NCI-H2196 treated with DMSO at 0.1 percent for 48 hours (cell line): ENCODE results near the gene TLNRD1.
"Not testable (repeated sequence)": the region's sequence is repeated elsewhere in the genome, so short reads cannot be mapped to it uniquely, and the experiment has no call there.

Experiments used
- DNase-seq: peaks from one replicate; lab custom pipeline; 2025; ENCODE audit not compliant: unreplicated experiment; lab: John Stamatoyannopoulos, UW

The TLNRD1 gene

DNA sequence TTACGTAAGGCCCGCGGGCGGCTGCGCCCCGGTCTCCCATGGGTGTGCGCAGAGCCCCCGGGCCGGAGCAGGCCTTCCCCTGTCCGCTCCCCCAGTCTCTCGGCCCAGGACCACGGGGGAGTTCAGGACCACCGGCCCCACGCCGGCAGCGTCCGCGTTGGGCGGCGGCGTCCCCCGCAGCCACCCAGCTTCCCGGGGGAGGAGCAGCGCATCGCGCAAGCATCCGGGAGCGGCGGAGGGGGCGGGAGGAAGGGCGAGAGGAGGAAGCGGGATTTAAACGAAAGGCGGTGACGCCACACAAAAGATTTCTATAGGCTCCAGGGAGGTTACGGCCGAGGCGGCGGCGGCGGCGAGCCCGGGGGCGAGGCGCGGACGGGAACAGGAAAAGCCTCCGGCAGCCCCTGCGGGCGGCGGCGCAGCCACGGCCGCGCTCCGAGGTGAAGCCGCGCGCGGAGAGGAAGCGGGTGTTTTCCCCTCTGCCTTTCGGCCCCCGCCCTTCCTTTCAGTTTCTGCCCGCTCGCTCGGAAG lies at the start of gene TLNRD1:
Gene TLNRD1, plus strand, starts transcription at position 300 of the 528 bp plus-strand sequence. CDS start 1,349 bp downstream, outside the sequence.
- peak; percentile 34 for DNase-seq

DNA sequence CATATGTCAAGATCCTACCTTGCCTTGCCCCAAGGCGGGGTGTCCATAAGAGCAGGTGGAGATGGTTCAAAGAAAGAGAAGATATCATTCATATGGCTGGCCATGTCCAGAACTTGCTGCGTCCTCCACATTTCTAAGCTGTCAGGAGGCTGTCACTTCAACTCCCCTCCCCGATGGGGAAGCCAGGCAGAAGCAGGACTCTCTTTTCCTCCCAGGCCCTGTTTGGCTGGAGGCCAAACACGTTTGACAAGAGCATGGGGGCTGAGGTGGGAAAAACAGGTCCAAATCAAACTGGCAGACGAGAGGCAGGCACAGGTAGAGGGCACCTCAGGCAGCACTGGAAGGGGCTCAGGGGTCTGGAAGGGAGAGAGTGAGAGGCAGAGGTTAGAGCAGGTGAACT lies 48.8 kb upstream of the TLNRD1 start:
- DNase-seq = no peak

DNA sequence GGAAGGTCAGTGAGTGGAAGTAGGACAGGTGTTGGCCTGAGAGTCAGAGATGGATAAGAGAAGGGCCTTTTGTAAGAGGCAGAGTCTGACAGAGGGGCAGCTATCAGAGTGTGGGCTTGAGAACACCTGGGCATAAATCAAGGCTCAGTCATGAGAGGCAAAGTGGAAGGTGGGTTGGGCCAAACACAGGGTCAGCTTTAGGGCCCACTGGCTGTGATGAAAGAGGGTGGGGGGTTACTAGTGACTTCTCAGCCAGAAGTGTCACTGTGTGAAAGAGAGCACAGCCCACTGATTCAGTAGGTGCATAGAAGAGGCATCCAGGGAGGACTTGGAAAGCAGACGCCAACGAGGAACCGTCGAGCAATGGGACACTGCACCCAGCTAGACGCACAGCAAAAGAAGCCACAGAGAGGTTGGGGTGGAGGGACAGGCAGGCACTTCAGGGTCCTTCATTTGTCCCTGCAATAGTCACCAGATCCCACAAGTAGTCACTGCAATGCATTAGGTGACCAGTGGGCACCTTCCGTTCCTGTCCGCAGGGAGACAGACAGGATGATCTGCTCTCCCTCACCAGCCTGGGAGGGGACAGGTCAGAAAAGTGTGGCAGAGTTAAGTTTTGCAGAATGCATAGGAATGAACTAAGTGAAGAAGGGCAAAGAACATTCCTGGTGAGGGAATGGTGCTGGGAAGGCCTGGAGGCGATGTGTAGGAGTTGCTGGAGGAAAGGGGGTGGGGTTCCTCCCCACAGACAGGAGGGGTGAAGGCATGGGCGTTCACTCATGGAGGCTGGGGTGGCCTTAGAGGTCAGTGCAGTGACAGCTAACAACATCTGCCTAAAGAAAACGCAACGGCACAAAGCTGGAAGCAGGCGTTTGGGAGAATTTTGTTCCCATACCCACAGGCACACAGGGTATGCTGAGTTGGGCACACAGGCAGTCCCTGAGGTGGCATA lies 47.4 kb upstream of the TLNRD1 start:
- no peak for DNase-seq

DNA sequence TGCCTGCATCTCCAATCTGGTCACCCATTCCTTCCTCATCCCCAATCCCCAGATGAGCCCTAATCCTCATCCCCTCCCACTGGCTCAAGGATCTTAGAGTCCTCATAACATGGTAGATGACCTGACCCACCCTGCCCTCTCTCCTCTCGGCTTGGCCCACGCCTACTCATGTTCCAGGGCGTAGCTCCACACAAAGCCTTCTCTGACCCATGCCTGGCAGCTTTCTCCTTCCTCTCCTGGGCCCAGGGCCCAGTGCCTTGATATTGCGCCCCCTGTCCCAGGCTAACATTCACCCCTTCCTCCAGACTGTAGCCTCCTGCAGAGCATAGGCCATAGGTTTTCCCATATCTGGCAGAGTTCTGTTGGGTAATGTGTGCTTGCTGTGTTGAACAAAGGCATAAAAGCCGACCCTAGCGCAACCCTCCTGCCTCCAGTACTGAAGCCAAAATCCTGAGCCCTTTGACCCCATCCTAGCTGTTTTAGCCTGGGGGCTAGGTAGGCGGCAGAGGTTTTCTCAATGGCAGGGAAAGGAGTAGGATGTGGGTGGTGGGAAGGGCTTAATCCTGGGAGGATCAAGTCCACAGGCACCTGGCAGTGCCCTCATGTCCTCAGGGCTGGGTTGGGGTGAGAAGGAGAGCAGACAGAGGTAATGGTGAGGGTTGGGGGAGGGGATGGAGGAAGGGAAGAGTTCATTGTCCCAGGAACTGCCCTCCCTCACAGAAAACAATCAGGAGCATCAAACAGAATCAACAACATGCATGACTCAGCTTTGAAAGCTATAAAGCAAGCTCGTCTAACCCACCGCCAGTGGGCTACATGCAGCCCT lies 46.6 kb upstream of the TLNRD1 start:
- DNase-seq = no peak

DNA sequence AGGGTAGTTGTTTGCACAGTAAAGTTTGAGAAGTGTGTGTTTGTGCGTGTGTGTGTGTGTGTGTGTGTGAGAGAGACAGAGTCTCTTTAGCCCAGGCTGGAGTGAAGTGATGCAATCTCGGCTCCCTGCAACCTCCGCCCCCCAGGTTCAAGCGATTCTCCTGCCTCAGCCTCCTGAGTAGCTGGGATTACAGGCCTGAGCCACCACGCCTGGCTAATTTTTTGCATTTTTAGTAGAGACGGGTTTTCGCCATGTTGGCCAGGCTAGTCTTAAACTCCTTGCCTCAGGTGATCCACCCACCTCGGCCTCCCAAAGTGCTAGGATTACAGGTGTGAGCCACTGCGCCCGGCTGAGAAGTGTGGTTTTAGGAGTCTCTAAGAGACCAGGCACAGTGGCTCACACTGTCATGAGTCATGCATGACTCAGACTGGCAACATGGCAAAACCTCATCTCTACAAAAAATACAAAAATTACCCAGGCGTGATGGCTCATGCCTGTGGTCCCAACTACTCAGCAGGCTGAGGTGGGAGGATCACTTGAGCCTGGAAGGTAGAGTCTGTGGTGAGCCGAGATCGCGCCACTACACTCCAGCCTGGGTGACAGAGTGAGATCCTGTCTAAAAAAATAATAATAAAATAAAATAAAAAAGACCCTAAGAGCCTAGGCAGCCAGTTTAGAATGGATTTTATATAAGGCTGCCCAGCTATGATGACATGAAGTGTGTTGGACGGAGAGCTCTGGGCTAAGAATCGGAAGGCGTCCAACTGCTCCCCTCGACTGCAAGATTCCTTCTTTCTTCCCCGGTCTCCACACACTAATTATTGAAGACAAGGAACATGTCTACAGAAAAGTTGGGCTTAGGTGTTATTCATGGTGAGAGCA lies 44.9 kb upstream of the TLNRD1 start:
- DNase-seq = not testable (repeated sequence)

DNA sequence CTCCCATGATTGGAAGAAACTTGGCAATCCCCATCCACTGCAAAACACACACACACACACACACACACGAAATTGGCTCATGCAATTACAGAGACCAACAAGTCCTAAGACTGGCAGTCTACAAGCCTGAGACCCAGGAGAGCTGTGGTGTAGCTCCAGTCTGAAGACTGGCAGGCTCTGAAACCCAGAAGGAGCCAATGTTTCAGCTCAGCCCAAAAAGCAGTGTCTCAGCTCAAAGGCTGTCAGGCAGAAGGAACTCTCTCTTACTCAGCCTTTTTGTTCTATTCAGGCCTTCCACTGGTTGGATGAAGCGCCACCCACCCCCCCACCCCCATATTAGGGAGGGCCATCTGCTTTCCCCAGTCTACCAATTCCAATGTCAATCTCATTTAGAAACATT lies 43.2 kb upstream of the TLNRD1 start:
- no peak for DNase-seq

DNA sequence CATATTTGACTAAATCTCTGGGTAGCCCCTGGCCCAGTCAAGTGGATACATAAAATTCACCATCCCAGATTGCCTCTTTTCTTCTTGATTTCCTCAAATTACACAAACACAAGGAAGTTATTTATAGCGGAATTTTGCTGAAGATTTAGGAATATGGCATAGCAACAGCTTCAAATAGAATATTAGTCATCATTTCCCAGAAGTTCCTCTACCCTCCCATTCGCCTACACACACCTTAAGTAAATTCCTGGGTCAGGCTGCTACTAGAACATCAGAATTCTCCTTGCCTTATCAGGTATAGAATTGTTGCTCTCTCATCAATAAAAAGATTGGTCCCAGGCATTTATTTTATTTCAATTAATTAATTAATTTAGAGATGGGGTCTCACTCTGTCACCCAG lies 42.7 kb upstream of the TLNRD1 start:
- no peak for DNase-seq

DNA sequence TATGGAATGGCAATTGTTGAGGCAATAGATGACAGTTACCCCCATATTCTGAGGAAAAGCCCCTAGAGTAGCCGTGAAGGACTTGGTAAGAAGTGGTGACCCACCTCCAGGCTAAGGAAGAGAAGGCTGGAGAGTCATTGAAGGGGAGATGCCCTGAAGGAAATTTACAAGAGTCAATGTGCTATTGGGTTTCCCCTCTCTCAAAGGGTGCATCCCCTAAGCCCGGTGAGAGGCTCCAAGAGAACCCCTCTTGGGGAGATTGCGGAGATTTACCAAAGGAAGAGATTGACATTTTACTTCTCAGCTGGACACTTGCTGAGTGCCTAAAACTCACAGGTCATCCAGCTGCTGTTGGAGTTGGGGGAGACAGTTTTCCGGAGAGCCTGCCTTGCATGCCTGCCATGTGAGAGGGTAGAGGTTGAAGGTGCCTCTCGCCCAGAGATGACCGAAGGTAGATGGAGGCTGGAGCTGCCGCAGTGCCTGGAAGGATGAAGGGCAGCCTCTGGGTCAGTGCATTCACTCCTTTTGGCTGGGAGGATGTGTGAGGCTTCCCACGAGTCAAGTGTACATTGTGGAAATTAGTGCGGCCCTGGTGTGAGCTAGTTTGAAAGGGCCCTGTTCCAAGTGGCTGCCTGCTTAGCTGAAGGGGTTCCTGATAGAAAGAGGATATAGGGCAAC lies 41.8 kb upstream of the TLNRD1 start:
- DNase-seq = no peak

DNA sequence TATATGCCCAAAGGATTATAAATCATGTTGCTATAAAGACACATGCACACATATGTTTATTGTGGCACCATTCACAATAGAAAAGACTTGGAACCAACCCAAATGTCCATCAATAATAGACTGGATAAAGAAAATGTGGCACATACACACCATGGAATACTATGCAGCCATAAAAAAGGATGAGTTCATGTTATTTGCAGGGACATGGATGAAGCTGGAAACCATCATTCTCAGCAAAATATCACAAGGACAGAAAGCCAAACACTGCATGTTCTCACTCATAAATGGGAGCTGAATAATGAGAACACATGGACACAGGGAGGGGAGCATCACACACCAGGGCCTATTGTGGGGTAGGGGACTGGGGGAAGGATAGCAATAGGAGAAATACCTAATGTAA lies 35.3 kb upstream of the TLNRD1 start:
- not testable (repeated sequence) for DNase-seq

DNA sequence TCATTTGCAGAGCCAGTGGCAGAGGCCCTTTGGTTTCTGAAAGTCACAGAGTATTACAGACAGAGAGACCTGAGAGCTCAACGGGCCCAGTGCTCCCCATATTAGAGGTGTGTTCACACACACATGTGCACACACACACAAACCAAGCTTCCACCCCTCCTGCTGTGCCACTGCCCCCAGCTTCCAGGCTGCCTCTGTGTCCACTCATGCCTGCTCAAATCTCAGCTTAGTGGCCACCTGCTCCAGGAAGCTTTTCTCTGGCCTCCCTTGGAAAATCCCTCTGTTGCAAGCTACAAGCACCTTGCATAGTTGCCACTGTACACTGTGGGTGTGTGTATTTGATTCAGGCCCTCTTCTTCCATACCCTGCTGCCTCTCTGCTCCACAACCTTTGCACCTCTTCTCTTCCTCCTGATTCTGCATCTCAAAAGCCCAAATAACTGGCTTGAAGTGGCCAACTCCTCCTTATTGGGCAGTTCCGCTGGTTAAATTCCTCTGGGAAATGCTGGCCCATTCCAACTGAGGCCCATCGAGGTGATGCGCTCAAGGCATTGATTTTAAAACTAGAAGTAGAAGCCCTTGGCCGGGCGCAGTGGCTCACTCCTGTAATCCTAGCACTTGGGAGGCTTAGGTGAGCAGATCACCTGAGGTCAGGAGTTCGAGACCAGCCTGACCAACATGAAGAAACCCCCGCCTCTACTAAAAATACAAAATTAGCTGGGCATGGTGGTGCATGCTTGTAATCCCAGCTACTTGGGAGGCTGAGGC lies 34.1 kb upstream of the TLNRD1 start:
- DNase-seq = no peak

DNA sequence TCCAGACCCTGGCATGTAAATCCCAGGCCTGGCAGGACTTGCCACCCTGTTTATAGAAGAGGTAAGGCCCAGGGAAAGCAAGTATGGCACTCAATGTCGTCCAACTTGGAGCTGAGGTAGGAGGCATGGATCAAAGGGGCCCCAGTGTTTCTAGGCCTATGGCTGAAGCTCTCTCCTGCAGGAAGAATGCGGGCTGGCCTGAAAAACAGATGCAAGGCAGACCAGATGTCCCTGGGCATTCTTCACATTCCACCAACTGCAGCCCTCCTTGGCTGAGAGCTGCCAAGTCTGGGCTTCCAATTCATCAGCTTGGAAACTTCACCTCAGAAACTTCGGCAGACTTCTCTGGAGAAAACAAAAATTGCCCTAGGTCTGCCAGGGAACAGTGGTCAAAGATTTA lies 33.3 kb upstream of the TLNRD1 start:
- DNase-seq = no peak

DNA sequence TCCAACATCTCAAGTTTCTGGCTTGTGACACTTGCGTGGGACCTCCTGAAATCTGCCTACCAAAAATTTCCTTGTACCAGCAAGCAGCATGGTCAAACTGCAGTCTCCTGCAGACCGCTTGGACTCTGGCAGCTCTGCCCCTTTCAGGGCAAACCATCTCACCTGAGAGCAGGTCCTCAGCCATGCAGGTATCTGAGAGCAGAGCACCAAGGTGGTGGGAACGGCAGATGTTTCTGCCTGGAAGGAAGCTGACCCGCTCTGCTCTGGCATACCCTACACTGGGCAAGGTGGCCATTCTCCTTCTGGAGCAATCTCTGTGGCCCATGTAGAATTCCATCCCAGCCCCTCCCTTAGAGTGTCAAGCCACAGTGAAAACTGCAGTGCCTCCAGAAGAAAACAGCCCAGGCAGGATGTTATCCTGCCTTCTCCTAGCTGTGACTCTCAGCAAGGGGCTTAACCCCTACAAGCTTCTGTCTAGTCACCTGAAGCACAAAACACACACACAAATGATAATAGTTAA lies 32.7 kb upstream of the TLNRD1 start:
- no peak for DNase-seq

DNA sequence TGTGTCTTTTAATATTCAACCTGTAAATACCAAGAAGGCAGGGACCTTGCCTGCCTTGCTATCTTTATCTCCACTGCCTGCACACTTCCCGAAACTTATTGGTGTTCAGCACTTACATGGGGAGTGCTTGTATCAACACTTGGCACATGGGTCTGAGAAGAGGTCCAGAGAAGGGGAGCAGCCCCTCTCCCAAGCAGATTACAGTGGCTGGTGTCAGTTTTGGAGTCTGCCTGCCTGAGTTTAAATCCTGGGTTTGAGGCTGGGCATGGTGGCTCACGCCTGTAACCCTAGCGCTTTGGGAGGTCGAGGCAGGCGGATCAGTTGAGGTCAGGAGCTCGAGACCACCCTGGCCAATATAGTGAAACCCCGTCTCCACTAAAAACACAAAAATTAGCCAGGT lies 31.4 kb upstream of the TLNRD1 start:
- no peak for DNase-seq

DNA sequence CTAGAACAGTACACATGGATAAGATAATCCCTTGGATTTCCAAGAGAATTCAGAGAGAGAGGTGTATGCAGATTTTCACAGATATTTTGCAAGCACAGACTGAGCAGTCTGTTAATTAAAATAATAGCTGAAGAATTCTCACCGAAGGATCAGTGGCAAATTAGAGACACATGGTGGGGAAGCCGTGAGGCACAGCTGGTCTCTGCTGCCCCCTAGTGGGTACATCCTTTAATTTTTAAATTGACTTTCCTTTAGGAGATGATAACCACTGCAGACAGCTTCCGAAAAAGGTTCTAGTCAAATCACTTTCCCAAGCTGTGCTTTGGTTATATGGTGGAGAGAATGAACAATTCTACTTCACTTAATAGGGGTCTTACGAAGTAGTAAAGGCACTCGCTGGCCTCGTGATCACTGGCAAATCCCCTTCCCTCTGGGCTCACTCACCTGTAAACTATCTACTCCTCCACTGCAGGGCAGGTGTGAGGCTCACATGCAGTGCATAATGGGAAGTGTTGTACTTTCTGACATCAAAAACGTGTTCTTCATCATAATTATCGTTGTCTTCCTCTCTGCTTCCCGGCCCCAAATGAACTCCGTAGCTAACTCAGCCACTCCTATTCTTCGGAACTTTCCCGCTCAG lies 30.6 kb upstream of the TLNRD1 start:
- DNase-seq = peak; percentile 20

DNA sequence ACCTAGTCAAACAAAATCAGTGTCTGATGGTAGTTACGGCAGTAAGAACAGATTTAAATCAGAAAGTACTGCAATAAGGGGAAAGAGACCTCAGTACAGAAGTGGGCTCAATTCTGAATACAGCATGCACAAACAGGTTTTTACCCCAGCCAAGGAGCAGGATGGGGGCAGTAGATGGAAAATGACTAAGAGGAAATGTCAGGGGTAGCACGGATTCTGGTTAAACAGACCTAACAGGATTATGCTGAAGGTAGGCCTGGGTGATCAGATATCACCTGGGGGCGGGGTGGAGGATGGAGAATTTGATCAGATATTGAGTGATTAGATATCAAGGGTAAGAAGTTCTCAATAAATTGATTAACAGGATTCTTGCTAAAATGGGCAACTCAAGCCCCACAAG lies 30.1 kb upstream of the TLNRD1 start:
- no peak for DNase-seq

DNA sequence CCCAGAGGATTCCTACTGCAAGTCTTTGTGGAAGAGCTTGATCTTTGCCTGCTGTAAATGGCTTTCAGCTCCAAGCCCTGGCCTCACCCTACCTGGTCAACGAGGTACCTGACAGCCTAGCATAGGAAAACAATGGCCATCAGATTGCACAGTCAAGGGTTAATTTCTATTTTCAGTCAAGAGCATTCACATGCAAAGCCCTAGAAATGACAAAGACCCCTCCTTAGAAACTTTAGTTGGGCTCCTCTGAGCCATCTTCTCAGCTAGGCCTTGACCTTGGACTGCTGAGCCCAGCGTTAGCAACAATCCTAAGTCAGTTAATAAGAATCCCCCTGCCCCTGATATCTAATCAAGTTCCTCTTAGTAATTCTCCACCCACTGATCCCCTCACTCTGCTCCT lies 29.6 kb upstream of the TLNRD1 start:
- no peak for DNase-seq

DNA sequence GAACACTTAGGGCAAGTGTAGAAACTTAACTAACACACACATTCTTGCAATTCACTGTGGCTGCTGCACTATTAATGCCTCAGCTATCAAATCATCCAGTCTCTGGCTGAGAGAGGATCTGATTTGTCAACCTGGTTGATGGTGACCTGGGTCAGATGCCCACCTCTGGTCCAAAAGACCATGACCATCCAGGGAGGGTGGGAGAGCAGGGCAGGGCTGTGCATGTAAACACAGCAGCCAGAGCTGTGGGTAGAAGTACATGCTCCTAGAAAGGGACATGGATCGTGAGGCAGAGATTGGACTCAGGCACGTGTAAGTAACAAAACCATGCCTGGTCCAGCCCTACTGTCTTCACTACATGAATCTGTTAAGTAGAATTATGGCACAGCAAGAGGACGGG lies 28.4 kb upstream of the TLNRD1 start:
- no peak for DNase-seq

DNA sequence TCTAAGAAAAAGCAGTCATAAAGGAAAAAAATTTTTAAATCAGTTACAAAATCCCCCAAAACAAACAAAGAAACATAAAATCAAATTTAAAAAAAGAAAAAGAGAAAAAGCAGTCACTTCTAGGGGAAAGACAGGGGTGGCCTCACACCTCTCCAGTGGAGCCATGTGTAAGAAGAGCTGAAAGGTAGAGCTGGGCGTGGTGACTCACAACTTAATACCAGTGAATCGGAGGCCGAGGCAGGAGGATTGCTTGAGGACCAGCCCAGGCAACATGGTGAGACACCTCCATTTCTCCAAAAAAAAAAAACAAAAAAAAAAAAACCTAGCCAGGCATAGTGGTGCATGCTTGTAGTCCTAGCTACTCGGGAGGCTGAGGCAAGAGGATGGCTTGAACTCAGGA lies 25.8 kb upstream of the TLNRD1 start:
- DNase-seq = no peak

DNA sequence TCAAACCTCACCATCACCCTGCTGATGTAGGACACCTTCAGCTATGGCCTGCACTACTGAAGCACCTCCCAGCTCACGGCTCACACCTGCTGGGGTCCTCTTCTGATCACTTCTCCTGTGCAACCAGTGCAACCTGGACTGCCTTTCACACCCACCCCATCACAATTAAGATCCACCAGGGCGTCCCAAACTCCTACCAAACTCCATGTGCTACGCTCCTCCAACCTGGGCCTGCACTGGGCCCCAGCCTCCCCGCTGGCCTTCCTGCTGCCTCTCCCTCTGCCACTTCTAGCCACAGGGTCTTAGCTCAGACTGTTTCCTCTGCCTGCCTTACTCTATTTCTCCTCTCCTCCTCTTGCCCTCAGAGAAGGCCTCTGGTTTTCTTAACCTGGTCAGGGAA lies 23.9 kb upstream of the TLNRD1 start:
- DNase-seq = no peak
